GM18861 (cell line): ENCODE results near the gene ZDHHC9.

Source experiments
- ATAC-seq: cut with Tn5 transposase; IDR thresholded peaks from one replicate; pipeline ENCODE4 v1.9.1; 2021; ENCODE audit not compliant: unreplicated experiment

ZDHHC9 gene

DNA sequence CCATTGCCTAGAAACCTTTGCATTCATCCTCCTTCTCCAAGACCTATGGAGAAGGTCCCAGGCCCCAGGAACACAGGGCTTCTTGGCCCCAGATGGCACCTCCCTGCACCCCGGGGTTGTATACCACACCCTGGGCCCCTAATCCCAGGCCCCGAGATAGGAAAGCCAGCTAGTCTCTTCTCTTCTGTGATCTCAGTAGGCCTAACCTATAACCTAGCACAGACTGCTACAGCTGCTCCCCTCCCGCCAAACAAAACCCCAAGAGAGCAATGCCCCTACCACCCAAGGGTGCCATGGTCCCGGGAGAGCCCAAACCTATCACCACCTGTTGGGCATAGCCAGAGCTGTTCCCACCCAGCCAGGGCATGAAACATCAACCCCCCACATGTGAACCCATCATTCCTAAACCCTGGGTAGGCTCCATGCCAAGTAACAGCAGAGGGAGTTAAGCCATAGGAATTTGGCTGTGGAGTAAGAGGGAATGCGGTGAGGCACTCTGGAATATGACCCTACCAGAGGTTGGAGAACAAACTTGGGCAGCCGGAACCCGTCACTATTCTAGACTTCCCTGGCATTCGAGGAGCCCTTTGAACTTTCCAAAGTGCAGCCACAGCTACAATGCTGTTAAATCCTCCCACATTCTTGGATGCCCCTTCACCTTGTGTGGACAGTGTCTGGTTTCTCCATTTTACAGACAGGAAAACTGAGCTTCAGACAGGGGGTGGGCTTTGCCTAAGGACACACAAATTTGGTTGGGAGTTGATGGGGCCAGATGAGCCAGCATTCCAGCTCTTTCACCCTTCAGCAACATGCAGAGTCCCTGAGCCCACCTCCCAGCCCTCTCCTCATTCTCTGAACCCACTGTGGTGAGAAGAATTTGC, 74.9 kb downstream of the ZDHHC9 start:
- no peak for ATAC-seq

DNA sequence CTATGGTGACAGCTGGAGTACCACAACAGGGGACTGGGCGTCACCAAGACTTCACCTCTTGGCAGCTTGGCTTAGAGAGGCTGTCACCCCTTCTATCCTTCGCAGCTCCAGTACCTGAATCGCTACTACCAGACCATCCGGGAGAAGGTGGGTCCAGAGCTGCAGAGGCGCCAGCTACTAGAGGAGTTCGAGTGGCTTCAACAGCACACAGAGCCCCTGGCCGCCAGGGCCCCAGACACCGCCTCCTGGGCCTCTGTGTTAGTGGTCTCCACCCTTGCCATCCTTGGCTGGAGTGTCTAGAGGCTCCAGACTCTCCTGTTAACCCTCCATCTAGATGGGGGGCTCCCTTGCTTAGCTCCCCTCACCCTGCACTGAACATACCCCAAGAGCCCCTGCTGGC, 75.5 kb downstream of the ZDHHC9 start:
- ATAC-seq, result no peak

DNA sequence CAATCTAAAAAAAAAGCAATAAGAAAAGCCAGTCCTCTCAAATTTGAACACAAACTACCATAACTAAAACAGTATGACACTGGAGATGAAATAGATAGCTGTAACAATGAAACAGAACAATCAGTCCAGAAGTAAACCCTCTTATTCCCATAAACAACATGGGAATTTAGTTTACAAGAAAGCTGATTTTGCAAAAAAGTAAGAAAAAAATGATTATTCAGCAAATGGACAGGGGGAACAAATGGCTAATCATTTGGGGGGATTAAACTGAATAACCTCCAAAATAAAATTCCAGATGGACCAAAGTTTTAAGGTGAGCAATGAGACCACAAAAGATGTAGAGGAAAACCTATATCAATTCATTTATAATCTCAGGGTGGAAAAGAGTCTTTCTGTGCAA, 80.0 kb downstream of the ZDHHC9 start:
- no peak for ATAC-seq

DNA sequence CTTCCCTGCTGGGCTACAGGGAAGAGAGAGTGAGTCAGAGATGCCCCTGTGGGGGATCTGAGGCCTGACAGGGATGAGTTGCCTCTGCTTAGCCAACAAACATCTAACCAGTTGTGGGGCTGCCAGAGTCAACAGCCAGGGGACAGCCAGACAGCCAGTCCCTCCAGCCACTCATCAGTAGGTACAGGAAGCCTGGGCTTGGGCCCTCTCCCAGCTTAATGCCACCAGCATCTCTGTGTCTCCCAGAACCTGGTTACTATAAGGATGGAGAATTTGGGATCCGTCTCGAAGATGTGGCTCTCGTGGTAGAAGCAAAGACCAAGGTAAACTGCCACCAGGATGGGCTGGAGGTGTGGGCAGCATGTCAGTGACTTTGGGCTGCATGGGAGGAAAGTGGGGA, 81.2 kb downstream of the ZDHHC9 start:
- ATAC-seq, result no peak

DNA sequence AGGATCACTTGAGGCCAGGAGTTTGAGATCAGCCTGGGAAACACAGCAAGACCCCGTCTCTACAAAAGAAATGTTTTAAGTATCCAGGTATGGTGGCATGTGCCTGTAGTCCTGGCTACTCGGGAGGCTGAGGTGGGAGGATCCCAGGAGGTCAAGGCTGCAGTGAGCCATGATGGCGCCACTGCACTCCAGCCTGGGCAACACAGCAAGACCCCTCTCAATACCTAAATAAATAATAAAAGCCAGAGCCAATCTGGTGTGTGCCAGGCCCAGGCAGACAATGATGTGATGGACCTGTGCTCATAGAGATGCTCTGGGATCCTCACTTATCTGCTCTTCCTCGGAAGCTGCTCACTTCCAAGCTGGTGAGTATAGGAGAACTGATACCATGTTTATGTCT, 82.1 kb downstream of the ZDHHC9 start:
- ATAC-seq, result no peak

DNA sequence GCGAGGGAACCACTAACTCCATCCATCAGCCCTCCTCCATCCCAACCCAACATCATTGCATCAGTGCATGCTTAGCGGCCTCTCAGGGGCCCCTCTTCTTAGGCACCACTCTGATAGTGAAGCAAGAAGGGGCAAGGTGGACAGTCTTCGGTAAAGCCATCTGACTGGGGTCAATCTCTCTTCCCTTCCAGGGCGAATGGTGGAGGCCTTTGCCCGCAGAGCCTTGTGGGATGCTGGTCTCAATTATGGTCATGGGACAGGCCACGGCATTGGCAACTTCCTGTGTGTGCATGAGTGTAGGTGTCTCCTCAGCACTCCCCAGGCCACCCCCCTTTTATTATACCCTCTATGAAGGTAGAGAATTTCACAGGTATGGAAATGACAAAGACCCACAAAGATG, 82.7 kb downstream of the ZDHHC9 start:
- ATAC-seq, result no peak

DNA sequence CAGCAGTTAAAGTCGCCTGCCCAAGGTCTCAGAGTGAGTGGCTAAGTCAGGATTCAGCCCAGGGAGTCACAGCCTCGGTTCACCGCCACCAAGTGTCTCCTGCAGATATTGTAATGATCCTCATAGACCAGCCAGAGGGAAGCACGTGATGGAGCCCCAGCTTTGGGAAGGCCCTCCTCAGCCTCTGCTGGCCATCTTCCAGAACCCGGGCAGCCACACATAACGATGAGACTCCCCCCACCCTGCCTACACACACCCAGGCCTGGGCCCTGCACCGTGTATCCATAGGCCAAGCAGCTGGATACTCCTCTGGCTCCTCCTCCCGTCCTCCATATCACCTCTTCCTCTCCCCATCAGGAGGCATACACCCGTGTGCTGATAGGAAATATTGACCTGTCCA, 83.5 kb downstream of the ZDHHC9 start:
- ATAC-seq, result no peak

DNA sequence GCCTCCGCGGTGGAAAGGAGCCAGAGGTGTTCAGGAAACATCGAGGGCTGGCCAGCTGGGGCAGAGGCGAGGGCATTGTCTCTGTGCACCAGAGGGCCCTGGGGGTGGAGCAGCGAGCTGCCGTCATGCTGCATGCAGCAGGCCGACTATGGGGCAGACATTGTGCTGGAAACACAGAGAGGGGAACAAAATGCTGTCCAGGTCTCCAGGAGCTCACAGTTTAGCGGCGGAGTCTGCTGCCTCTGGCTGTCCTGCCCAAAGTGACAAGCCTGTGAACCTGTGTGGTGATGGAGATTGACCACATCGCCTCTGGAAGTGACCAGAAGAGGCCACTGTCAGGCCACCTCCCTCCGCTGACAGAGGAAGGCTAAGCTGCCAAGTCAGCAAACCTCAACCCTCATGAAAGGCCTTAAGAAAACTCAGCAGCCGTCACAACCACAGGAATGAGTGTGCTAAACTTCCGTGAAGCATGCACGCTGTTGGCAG, 84.1 kb downstream of the ZDHHC9 start:
- no peak for ATAC-seq

DNA sequence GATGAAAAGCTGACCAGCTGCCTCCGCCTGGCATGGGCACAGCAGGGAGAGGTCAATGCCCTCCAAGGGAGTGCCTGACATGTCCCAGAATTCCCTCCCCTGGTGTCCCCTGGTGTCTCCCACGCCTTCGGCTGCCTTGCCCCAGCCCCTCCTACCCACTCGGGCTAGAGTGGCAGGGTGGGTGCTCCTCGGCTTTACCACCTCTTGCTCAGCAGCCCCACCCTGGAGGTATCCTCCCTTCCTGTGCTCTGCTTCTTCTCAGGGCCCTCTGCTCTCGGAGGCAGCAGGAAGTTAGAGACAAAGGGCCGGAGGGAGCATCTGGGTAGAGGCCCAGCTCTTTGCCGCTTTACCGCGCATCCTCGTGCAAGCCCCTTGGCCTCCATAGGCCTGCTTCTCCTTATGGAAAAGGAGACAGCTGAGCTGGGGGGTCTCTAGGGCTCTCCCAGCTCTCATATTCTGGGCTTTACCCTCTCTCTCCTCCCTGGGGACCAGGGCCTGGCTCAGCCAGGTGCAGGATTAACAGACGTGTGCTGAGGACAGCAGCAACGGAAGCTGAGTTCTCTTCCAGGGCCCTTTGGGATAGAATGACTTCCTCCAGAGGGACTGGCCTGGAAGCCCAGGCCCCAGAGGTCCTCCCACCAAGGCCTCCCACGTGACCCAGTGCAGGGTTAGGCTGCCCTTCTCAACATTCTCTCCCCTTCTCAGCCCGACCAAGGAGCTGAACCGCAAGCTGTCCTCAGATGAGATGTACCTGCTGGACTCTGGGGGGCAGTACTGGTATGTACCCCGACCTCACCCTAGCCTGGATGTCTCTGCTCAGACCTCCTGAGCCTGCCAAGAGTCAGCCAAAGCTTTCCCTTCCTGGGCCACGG, 87.7 kb downstream of the ZDHHC9 start:
- ATAC-seq, result no peak

DNA sequence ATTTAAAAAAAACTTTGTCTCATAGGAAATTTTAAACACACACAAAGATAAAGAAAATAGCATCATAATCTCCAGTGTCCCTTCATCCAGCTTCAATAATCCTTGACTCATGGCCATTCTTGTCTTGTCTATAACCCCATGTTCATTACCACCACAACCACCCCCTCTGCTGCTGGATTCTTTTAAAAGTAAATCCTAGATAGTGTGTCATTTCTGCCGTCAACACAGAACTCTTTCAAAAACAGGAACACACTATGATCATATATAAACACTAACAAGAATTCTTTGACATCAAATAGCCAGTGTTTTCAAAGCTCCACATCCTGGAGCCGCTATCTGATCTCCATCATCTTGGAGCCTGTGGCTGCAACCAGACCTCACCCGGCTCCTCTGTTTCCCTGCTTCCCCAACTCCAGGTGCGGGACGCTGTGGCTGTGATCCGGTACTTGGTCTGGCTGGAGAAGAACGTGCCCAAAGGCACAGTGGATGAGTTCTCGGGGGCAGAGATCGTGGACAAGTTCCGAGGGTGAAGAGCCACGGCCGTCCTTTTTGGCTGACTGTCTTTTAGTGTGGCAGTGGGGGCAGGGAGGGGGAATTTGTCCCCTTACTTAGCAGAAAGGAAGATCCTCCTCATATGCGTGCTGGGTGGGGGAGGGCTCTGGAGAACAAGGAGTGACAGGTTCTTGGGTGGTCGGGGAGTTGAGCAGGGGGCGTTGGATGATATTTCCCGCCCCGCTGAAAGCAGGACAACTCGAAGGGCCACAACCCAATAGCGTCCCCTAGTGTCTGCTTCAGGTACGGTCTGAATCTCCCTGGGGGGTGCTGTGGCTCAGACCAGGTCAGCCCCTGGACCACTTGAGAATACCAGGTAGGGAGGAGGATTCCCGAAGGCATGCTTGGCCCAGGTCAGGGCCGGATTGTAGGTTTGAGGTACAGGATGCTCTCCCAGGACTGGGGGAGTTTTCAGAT, 89.3 kb downstream of the ZDHHC9 start:
- no peak for ATAC-seq
